Hepatocyte (in vitro differentiated cells): ENCODE data around the gene ANKRD29. TPM values are rescaled to one million over a fixed set of nuclear protein-coding genes. Genes with fewer than 3 reads are reported as not detected.

ENCODE experiments used
- DNase-seq: peaks from one replicate; pipeline ENCODE4 v3.0.0-alpha.2; 2016; ENCODE audit warnings: low spot score
- H2AFZ ChIP-seq: fragments of 200-600 bp; sonication (generic); 2 replicates; pipeline ENCODE4 v1.6.0; 2016; ENCODE audit warnings: antibody characterized with exemption, mild to moderate bottlenecking
- H3K27ac ChIP-seq: fragments of 200-600 bp; sonication (generic); 2 replicates; pipeline ENCODE4 v1.5.1; 2016; ENCODE audit warnings: mild to moderate bottlenecking
- H3K27me3 ChIP-seq: fragments of 200-600 bp; sonication (generic); 2 replicates; pipeline ENCODE4 v1.6.1; 2016
- H3K36me3 ChIP-seq: fragments of 200-600 bp; sonication (generic); replicated peaks from 2 replicates; pipeline ENCODE4 v1.5.1; 2016; ENCODE audit warnings: low read depth; ENCODE audit not compliant: insufficient read depth
- H3K4me1 ChIP-seq: fragments of 200-600 bp; sonication (generic); 2 replicates; pipeline ENCODE4 v1.5.1; 2016; ENCODE audit warnings: mild to moderate bottlenecking, moderate library complexity; ENCODE audit not compliant: insufficient read depth
- H3K4me2 ChIP-seq: fragments of 200-600 bp; sonication (generic); 2 replicates; pipeline ENCODE4 v1.6.0; 2016
- H3K4me3 ChIP-seq: fragments of 200-600 bp; sonication (generic); 2 replicates; pipeline ENCODE4 v1.5.1; 2016; ENCODE audit warnings: mild to moderate bottlenecking
- H3K79me2 ChIP-seq: fragments of 200-600 bp; sonication (generic); 2 replicates; pipeline ENCODE4 v1.6.0; 2017; ENCODE audit warnings: mild to moderate bottlenecking
- H3K9me2 ChIP-seq: fragments of 200-600 bp; sonication (generic); replicated peaks from 2 replicates; pipeline ENCODE4 v1.6.0; 2017; ENCODE audit warnings: mild to moderate bottlenecking; ENCODE audit not compliant: insufficient read depth
- H3K9me3 ChIP-seq: fragments of 200-600 bp; sonication (generic); 2 replicates; pipeline ENCODE4 v1.5.1; 2016; ENCODE audit warnings: low read depth, mild to moderate bottlenecking
- H4K20me1 ChIP-seq: fragments of 200-600 bp; sonication (generic); 2 replicates; pipeline ENCODE4 v1.6.0; 2016; ENCODE audit warnings: mild to moderate bottlenecking; ENCODE audit not compliant: insufficient read depth, poor library complexity, severe bottlenecking
- EZH2 ChIP-seq: fragments of 200-600 bp; sonication (generic); IDR thresholded peaks from 2 replicates; pipeline ENCODE4 v1.6.1; 2016; ENCODE audit warnings: antibody characterized with exemption, mild to moderate bottlenecking, borderline replicate concordance
- EZH2phosphoT487 ChIP-seq: fragments of 200-600 bp; sonication (generic); IDR thresholded peaks from one replicate; pipeline ENCODE4 v1.6.1; 2018; ENCODE audit warnings: antibody characterized with exemption, mild to moderate bottlenecking, low read depth, moderate library complexity; ENCODE audit not compliant: unreplicated experiment, severe bottlenecking
- whole genome bisulfite sequencing: methylation state at CpG from one replicate; pipeline ENCODE4 v1.1.6; 2016; ENCODE audit warnings: low lambda C conversion rate; ENCODE audit errors: missing lambda C conversion rate; 5-methylcytosine and 5-hydroxymethylcytosine counted together
- polyA plus RNA-seq: library from polyadenylated mRNA; unstranded; fragments of >200 nt; fragmentation: Nextera tagmentation; extraction: Ambion mirVana; gene quantifications from 2 replicates; pipeline ENCODE4 v1.2.1, GENCODE V29; 2016
- total RNA-seq: library from RNA; depleted of rRNA; stranded (reverse); fragments of >200 nt; gene quantifications from 2 replicates; pipeline ENCODE4 v1.2.3, GENCODE V29; 2014
- TF ChIP-seq, protein P1 (sequence below): fragments of 200-600 bp; sonication (generic); IDR thresholded peaks from 2 replicates; pipeline ENCODE4 v1.5.1; 2016; ENCODE audit warnings: antibody characterized with exemption, mild to moderate bottlenecking; ENCODE audit not compliant: poor library complexity

The ANKRD29 gene
- total and polyA plus RNA-seq, 2 experiments from 2014 or later: 7.7 to 12.1 TPM

DNA sequence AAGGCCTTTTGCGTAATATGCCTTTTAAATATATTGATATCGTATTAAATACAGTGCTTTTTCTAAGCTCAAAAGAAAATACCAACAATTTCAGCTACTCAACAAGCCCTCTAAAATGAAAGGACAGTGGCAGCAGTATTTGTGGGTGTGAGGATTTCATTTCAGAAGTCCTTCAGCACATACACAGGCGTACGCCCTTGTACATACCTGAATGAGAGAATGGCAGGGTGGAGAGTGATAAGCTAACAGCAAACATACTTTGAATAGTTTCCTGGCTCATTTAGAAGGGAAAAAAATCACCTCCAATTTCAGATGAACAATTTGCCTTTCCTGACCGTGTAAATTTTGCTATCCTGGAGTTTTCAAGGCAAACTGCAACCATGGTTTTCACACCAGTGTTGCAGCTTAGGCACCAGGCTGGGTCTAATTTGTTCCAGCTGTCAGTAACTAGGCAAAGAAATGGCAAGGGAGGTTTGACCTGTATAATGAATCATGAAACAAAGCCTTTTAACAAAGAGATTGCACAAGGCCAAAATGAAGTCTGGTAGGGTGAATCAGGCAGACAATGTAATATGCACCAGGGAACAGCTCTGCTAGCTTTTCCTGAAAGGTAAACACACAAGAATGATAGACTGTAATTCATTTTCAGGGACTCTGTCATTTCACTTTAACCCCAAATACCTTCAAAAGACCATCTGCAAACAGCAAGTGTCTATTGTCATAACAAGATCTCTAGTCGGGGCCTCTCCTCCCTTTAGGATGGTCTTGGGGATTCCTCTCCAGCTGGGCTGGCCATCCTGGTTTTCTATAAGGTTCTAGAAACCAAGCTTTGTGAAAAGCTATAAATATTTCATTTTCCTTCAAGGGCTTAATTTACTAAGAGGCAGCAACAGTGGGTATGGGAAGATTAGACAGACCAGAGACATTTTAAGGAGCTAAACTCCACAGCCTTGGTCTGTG lies 11.5 kb downstream of the ANKRD29 start:
- Histone ChIP-seq H3K27ac (peak overlapping the region; percentile 74), H3K27me3 (no peaks in the 10 kb centered on the region), H3K4me2 (peak overlapping the region; percentile 45), H4K20me1 (no peaks in the 10 kb centered on the region), H3K4me3 (no peak overlapping the region), H3K79me2 (no peaks in the 10 kb centered on the region), H3K36me3 (no peaks in the 10 kb centered on the region), H3K9me3 (no peaks in the 10 kb centered on the region), H3K4me1 (peaks cover 28% of the 10 kb centered on the region), H2AFZ (no peak overlapping the region), H3K9me2 (no peaks in the 10 kb centered on the region)
- peak; percentile 46 for DNase-seq
- TF ChIP-seq EZH2phosphoT487: no peak
- TF ChIP-seq EZH2: no peak
- TF ChIP-seq, protein P1, sequence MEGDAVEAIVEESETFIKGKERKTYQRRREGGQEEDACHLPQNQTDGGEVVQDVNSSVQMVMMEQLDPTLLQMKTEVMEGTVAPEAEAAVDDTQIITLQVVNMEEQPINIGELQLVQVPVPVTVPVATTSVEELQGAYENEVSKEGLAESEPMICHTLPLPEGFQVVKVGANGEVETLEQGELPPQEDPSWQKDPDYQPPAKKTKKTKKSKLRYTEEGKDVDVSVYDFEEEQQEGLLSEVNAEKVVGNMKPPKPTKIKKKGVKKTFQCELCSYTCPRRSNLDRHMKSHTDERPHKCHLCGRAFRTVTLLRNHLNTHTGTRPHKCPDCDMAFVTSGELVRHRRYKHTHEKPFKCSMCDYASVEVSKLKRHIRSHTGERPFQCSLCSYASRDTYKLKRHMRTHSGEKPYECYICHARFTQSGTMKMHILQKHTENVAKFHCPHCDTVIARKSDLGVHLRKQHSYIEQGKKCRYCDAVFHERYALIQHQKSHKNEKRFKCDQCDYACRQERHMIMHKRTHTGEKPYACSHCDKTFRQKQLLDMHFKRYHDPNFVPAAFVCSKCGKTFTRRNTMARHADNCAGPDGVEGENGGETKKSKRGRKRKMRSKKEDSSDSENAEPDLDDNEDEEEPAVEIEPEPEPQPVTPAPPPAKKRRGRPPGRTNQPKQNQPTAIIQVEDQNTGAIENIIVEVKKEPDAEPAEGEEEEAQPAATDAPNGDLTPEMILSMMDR: no peak
- WGBS: 66% methylated on average over 6 of the region's 6 CpGs

DNA sequence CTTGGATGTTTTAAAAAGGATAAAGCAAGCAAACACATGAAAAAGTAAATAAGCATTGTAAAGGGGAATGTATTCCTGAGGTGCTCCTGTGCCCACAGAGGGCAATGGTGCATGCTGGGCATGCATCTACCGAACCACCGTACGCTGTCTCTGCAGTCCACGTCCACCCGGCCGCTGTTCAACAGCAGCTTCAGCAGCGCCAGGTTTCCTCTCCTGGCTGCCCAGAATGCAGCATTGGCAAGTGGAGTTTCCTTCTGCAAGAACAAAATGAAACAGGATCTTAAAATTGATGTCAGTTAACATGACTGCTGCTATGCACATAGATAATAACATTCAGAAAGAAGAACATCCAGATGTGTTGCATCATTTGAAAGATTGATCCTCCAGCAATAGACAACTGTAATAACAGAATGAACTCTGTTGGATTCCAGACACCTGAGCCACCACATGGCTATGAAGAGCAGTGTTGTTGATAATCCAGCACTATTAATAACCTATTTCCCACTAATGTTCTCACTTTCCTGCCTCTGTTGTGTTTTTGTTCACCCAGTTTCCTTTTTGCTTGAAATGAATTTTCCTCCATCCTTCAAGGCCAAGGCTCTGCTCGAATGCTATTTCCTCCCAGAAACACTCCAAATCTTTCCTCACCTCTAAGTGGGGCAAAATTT lies 13.6 kb downstream of the ANKRD29 start:
- Histone ChIP-seq H3K9me3 (no peaks in the 10 kb centered on the region), H3K9me2 (no peaks in the 10 kb centered on the region), H3K27ac (peak overlapping the region; percentile 74), H2AFZ (no peak overlapping the region), H4K20me1 (no peaks in the 10 kb centered on the region), H3K27me3 (no peaks in the 10 kb centered on the region), H3K36me3 (no peaks in the 10 kb centered on the region), H3K79me2 (no peaks in the 10 kb centered on the region), H3K4me3 (no peak overlapping the region), H3K4me2 (no peak overlapping the region), H3K4me1 (peaks cover 28% of the 10 kb centered on the region)
- WGBS: 92% methylated on average over 8 of the region's 8 CpGs
- DNase-seq: no peak
- TF ChIP-seq EZH2 (no peak), EZH2phosphoT487 (no peak)
- TF ChIP-seq, protein P1: no peak

DNA sequence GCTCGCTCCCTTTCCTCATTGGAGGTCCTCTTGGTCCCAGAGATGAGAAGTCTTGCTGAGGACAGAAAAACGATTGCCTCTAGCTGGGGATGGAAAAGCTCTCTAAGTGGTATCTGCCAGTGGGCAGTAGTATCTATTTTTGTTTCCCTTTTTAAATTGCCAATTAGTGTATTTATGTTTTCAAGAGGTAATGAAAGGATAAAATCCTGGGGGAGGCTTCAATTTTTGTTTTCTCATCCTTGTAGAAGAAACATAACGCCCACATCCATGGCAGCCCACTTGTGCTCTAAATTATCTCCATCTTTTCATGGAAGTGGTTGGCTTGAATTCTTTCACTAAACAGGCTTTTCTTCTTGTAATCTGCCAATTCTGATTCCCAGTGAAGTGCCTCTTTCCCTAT lies 14.3 kb downstream of the ANKRD29 start:
- no peaks in the 10 kb centered on the region for H4K20me1 ChIP-seq
- H3K4me3 ChIP-seq: no peak overlapping the region
- peaks cover 31% of the 10 kb centered on the region for H3K4me1 ChIP-seq
- no peaks in the 10 kb centered on the region for H3K36me3 ChIP-seq
- H3K27ac ChIP-seq: no peak overlapping the region
- no peaks in the 10 kb centered on the region for H3K79me2 ChIP-seq
- 86% methylated on average over 3 of the region's 3 CpGs for WGBS
- H3K4me2 ChIP-seq: no peak overlapping the region
- no peak overlapping the region for H2AFZ ChIP-seq
- H3K9me3 ChIP-seq: no peaks in the 10 kb centered on the region
- TF ChIP-seq EZH2phosphoT487 (no peak), EZH2 (no peak)
- TF ChIP-seq, protein P1: no peak
- no peaks in the 10 kb centered on the region for H3K9me2 ChIP-seq
- no peaks in the 10 kb centered on the region for H3K27me3 ChIP-seq
- DNase-seq: no peak
